GM06990 (cell line): Measurements from ENCODE around the gene PHKG2.

Experiments used
- DNase-seq: peaks from one replicate; pipeline ENCODE4 v3.0.0-alpha.2; 2011; ENCODE audit not compliant: insufficient read length; ENCODE audit errors: extremely low read depth
- H3K27me3 ChIP-seq: replicated peaks from 2 replicates; pipeline ENCODE4 v1.6.0; 2011; ENCODE audit warnings: low read length; ENCODE audit not compliant: control insufficient read depth, insufficient read depth
- H3K36me3 ChIP-seq: 2 replicates; pipeline ENCODE4 v1.5.1; 2011; ENCODE audit warnings: low read length; ENCODE audit not compliant: control insufficient read depth, insufficient read depth
- H3K4me3 ChIP-seq: replicated peaks from 2 replicates; pipeline ENCODE4 v1.5.1; 2011; ENCODE audit warnings: low read depth, mild to moderate bottlenecking, control low read depth, low read length
- TF ChIP-seq, protein P1 (sequence below): IDR thresholded peaks from 2 replicates; pipeline ENCODE4 v1.5.1; 2011; ENCODE audit warnings: low read length, control low read depth, mild to moderate bottlenecking, inconsistent platforms; ENCODE audit not compliant: insufficient read depth, poor library complexity, severe bottlenecking

The PHKG2 gene

GRCh38 chr16:30766206-30766932 is 18.1 kb downstream of the PHKG2 start:
- Histone ChIP-seq H3K4me3 (no peak overlapping the region), H3K36me3 (peaks cover 54% of the 10 kb centered on the region)
- no peak for DNase-seq

DNA sequence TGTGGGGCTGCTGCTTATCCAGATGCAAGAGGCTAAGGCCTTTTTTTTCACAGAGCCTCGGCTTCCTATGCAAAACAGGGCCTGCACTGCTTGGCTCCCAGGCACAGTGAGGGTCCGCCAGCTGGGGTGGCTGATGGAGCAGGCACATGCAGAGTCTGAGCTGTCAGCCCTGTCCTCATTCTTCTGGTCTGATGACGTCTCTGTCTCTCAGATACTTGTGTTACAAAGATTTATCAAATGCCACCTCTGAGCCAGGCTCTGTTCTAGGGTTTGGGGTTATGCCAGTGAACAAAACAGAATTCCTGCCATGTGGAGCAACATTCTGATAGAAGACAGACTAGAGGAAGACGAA is 18.7 kb downstream of the PHKG2 start:
- TF ChIP-seq, protein P1, sequence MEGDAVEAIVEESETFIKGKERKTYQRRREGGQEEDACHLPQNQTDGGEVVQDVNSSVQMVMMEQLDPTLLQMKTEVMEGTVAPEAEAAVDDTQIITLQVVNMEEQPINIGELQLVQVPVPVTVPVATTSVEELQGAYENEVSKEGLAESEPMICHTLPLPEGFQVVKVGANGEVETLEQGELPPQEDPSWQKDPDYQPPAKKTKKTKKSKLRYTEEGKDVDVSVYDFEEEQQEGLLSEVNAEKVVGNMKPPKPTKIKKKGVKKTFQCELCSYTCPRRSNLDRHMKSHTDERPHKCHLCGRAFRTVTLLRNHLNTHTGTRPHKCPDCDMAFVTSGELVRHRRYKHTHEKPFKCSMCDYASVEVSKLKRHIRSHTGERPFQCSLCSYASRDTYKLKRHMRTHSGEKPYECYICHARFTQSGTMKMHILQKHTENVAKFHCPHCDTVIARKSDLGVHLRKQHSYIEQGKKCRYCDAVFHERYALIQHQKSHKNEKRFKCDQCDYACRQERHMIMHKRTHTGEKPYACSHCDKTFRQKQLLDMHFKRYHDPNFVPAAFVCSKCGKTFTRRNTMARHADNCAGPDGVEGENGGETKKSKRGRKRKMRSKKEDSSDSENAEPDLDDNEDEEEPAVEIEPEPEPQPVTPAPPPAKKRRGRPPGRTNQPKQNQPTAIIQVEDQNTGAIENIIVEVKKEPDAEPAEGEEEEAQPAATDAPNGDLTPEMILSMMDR: no peak
- H3K36me3 ChIP-seq: peaks cover 57% of the 10 kb centered on the region
- no peak for DNase-seq

More at GRCh38 chr16:30766206-30766932, 18.1 kb downstream of the PHKG2 start:
- no peaks in the 10 kb centered on the region for H3K27me3 ChIP-seq
- TF ChIP-seq, protein P1: no peak

DNA sequence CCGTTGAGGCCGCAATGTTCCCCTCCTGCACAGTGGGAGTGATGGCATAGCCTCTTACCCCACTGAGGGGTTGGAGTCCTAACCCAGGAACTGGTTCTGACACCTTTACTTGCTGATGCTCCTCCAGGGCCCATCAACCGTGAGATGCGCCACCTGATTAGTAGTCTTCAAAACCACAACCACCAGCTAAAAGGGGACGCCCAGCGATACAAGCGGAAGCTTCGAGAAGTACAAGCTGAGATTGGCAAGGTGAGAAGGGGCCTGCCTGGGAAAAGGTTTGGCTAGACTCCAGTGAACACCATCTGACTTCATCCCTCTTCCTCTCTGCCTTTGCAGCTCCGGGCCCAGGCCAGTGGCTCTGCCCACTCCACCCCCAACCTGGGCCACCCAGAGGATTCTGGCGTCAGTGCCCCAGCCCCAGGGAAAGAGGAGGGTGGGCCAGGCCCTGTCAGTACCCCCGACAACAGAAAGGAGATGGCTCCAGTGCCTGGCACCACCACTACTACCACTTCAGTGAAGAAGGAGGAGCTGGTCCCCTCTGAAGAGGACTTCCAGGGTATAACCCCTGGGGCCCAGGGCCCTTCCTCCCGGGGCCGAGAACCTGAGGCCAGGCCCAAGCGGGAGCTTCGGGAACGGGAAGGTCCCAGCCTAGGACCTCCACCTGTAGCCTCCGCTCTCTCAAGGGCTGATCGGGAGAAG is 19.7 kb downstream of the PHKG2 start:
- DNase-seq: no peak

More for the DNA sequence above, 18.7 kb downstream of the PHKG2 start:
- H3K27me3 ChIP-seq: no peaks in the 10 kb centered on the region
- no peak overlapping the region for H3K4me3 ChIP-seq

GRCh38 chr16:30768583-30769181 is 20.5 kb downstream of the PHKG2 start:
- TF ChIP-seq, protein P1: no peak
- DNase-seq: no peak
- H3K4me3 ChIP-seq: no peak overlapping the region
- no peaks in the 10 kb centered on the region for H3K27me3 ChIP-seq
- peaks cover 69% of the 10 kb centered on the region for H3K36me3 ChIP-seq

More for the DNA sequence above, 19.7 kb downstream of the PHKG2 start:
- Histone ChIP-seq H3K4me3 (no peak overlapping the region), H3K36me3 (peaks cover 61% of the 10 kb centered on the region), H3K27me3 (no peaks in the 10 kb centered on the region)
- TF ChIP-seq, protein P1: no peak

DNA sequence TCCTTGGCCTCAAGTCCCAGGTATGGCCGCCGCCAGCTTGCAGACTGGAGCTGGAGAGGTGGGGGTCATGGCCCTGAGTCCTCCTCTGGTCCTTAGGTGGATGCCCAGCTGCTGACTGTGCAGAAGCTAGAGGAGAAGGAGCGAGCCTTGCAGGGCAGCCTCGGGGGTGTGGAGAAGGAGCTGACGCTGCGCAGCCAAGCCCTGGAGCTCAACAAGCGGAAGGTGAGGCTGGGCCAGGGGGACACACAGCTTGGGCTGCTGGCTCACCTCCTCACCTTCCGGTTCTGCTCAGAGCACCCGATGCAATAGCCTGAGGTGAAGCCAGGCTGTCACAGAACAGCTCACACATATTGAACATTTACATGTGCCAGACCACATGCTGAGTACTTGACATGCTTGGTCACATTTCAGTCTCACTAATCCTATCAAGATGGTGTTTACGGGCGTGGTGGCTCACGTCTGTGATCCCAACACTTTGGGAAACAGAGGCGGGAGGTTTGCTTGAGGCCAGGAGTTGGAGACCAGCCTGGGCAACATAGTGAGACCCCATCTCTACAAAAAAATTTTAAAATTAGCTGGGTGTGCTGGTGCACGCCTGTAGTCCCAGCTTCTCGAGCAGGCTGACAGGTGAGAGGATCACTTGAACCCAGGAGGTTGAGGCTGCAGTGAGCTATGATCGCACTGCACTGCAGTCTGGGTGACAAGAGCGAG is 21.3 kb downstream of the PHKG2 start:
- TF ChIP-seq, protein P1: no peak
- Histone ChIP-seq H3K27me3 (no peaks in the 10 kb centered on the region), H3K36me3 (peaks cover 69% of the 10 kb centered on the region), H3K4me3 (no peak overlapping the region)
- DNase-seq: no peak
